HG03064 (cell line): ENCODE results near the gene AGAP4.
"Not testable (repeated sequence)": the region's sequence is repeated elsewhere in the genome, so short reads cannot be mapped to it uniquely, and the experiment has no call there.

Experiments
- ATAC-seq: cut with Tn5 transposase; IDR thresholded peaks from one replicate; pipeline ENCODE4 v1.9.1; 2021; ENCODE audit warnings: low read depth; ENCODE audit not compliant: unreplicated experiment

Gene AGAP4

GRCh38 chr10:45847400-45847799, at the start of gene AGAP4:
Gene AGAP4, minus strand, starts transcription at chr10:45847500. Its CDS starts 153 bp downstream, at chr10:45847347.
- ATAC-seq, result not testable (repeated sequence)

DNA sequence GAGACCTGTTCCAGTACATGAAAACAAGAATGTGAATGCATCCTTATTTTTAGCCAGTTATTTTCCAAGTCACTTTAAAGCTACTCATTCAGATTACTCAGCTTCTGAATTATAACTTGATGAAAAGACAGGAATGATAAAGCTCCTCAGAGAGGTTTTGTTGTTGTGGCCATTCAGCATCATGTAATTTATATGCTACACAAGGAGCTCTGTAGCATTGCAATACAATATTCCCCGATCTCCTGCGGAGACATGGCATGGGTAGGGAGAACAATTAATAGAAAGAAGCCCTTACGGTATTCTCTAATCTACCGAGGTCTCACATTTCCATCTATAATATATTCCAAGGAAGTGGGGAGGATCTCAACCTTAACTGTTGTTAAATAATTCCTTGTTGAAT, 43.4 kb upstream of the AGAP4 start:
- ATAC-seq, result not testable (repeated sequence)

DNA sequence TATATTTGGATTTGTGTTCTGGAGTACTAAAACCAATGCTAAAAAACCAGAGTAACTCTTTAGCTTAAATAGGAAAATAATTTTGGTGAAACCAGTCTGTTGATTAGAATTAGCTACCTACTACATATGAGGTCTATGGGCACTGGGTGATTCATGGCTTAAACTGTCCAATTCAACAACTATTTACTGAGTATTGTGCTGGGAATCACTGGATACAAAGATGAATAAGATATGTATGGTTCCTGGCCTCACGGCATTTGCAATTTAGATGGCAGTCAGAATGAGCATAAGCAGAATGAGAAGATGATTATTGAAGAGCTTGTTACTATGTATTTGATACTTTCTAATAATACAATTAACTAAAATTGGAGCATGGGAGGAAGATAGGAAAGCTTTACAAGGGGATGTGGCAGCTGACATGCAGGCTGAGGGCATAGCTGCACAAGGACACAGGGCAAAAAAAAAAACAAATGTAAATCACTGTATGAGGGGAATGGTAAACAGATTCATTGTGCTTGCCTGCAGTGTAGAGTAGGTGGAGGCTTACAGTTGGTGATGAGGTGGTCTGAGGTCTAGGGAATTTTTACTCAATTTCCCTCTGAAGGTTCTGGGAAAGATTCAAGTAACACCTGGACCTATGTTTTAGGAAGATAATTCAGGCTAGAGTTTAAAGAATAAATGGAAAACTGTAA, 42.4 kb upstream of the AGAP4 start:
- not testable (repeated sequence) for ATAC-seq

DNA sequence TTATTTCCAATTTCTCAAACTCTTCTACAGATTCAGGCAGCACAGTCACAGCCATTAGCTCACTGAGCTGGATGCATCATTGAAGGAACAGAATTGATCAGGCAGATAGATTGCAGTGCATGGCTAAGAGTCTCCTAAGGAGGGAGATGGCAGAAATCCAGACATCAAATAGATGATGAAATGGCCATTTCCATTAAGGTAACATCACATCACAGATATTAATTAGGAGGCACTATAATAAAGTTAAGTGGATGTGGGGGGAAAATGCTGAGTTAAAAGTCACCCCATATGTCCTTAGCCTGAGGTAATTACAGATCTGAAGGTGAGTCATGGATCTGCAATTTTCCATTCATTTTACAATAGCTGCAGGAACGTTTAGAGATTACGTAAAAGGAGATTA, 35.6 kb upstream of the AGAP4 start:
- not testable (repeated sequence) for ATAC-seq

- ATAC-seq, result not testable (repeated sequence)
Observed at GRCh38 chr10:45865404-45865803, 18.1 kb upstream of the AGAP4 start.

DNA sequence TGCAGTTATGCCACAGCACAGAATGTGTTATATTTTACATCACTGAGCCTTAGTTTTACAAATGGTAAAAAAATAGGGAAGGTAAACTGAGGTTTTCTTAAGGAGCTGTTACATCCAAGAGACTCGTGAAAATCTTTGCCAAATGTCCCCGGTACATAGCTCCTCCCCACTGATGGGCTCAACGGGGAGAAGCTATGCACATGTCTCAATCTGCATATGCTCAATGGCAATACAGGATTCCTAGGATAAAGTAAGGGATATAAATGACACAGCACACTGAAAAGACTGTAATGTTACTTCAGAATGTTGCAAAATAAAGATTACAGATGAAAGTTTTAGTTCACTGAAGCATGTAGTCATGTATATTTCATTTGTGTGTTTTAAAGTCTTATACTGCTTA, 17.0 kb upstream of the AGAP4 start:
- not testable (repeated sequence) for ATAC-seq

GRCh38 chr10:45863632-45864031, 16.3 kb upstream of the AGAP4 start:
- not testable (repeated sequence) for ATAC-seq

- not testable (repeated sequence) for ATAC-seq
Observed at GRCh38 chr10:45857931-45858330, 10.6 kb upstream of the AGAP4 start.

DNA sequence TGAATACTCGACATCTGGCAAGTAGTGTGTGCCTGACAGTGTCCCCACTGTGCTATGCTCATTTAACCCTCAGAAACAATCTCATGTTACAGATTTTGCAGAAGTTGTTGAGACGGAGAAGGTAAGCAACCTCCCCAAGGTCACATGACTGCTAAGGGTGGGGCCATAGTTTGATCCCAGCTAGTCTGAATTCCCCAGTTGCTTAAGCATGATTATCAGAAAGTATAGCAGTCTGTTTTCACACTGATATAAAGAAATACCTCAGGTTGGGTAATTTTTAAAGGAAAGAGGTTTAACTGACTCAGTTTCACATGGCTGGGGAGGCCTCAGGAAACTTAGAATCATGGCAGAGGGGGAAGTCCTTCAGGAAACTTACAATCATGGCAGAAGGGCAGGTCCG, 1.2 kb upstream of the AGAP4 start:
- not testable (repeated sequence) for ATAC-seq

DNA sequence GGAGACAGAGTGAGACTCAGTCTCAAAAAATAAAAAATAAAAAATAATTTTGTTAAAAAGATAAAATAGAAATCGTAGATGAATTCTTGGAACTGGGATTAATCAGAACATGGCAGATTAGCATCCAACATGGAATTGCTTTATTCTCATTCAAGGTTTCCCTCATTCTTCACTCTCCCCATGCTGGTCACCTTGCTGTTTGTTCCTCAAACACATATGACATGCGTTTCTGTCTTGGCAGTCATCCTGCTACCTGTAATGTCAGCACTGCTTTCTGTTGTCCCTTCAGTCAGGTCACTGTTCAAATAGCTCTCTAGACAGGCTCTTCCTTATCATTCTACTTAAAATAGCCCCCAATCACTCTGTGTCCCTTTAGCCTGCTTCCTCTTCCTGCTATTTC, 24.4 kb downstream of the AGAP4 start:
- ATAC-seq, result not testable (repeated sequence)

DNA sequence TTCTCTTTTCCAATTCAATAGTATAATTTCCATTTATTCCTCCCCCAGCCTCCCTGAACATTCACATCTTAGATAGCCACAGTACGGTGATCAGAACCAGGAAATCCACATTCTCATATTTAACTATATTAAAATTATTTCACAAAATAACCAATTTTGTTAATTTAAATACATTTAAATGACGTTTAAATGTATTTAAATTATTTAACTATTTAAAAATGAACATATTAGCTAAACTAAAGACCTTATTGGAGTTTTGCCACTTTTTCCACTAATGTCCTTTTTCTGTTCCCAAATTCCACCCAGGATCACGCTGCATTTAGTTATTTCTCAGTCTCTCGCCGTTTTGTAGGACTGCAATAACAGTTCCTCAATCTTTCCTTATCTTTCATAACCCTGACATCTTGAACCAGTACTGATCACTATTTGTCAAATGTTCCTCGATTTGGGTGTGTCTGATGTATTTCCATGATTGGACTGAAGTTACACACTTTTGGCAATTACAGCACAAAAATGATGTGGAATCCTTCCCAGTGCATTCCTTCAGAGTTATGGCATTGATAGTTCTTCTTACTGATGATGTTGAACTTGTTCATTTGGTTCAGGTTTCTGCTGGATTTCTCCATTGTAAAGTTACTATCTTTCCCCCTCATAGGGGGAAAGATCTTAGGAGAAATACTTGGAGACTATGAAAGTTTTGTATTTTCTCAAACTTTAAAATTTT, 27.0 kb downstream of the AGAP4 start:
- ATAC-seq, result not testable (repeated sequence)

- ATAC-seq, result no peak
Observed at GRCh38 chr10:45819552-45819951, 27.7 kb downstream of the AGAP4 start.

DNA sequence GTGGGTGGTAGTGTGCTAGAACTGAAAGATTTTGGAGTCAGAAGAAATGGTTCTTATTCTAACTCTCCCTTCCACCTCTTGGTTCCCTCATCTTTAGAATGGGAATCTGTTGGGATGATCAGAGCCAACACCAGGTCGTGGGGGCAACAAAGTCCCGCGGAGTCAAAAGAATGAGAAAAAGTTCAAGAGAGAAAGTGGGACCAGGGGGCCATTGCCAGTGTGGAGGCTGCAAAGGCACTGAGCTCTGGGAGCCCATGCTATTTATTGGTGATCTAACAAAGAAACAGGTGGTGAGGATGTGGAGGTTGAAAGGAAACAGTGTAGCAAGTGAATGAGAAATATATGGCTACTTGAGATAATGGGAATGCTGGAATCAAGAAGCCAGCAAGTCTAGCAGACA, 29.4 kb downstream of the AGAP4 start:
- no peak for ATAC-seq

- no peak for ATAC-seq
Observed at GRCh38 chr10:45817130-45817859, 30.0 kb downstream of the AGAP4 start.

GRCh38 chr10:45814146-45814545, 33.2 kb downstream of the AGAP4 start:
- not testable (repeated sequence) for ATAC-seq

GRCh38 chr10:45812959-45813358, 34.3 kb downstream of the AGAP4 start:
- ATAC-seq, result not testable (repeated sequence)

DNA sequence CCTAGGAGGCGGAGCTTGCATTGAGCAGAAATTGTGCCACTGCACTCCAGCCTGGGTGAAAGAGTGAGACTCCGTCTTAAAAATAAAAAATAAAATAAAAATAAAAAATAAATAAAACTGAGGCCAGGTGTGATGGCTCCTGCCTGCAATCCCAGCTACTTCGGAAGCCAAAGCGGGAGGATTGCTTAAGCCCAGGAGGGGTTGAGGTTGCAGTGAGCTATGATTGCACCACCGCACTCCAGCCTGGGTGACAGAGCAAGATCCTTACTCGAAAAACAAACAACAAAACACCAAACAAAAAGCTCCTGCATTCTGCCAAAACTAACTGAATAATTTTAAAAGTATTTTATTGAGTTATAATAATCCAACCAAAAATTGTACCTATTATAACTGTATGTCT, 36.2 kb downstream of the AGAP4 start:
- ATAC-seq, result no peak

DNA sequence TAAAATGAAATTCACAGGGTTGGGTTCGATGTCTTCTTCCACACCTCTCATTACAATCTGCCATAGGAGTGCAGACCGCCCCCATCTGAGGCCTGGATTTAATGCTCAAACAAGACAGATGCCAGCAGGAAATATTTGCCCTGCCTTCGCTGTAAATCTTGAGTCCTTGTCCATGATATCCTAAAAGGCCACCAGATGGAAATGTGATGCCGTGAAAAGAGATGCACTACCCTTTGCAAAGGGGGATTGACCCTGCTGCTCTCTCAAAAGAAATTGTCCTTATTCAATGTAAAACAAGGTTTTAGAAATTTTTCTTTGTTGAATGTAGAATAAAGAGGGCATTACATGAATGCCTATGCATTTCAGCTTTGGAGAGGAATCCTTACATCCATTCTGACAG, 37.5 kb downstream of the AGAP4 start:
- ATAC-seq, result no peak

DNA sequence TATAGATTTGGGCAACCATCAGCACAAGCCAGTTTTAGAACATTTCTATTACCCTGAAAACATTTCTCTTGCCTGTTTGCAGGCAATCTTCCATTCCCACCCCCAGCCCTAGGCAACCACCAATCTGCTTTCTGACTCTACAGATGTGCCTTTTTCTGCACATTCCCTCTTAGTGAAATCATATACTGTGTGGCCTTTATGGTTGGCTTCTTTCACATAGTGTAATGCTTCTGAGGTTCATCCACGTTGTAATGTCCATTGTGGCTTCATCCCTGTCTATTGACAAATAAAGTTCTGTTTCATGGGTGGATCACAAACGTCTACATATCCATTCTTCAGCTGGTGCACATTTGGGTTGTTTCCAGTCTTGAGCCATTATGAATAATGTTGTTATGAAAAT, 42.3 kb downstream of the AGAP4 start:
- not testable (repeated sequence) for ATAC-seq

GRCh38 chr10:45803060-45804010, 44.0 kb downstream of the AGAP4 start:
- not testable (repeated sequence) for ATAC-seq
